ENCODE results near the gene UNC79.

- TF ChIP-seq SUZ12 (IDR thresholded peaks at IDR 0.05; ENCODE audit: extremely low read depth, insufficient read depth, insufficient read length), result no peak
- TF ChIP-seq YY1 (IDR thresholded peaks at IDR 0.05; ENCODE audit: insufficient read depth, insufficient read length), result no peak
- TF ChIP-seq ZNF274 (IDR thresholded peaks at IDR 0.05; ENCODE audit: low read depth, low read length), result no peak
Observed at GRCh38 chr14:93426750-93427149, 4.0 kb upstream of the UNC79 start.
